GM21367 (cell line): ENCODE measurements around the gene PSMD5.

Experiments used
- ATAC-seq: cut with Tn5 transposase; IDR thresholded peaks from one replicate; pipeline ENCODE4 v1.9.1; 2021; ENCODE audit not compliant: unreplicated experiment

The PSMD5 gene

GRCh38 chr9:120842685-120843485 is at the start of gene PSMD5:
Gene PSMD5, minus strand, starts transcription at chr9:120842922. Its CDS starts 13 bp downstream, at chr9:120842909.
- peak; percentile 99 for ATAC-seq

- peak; percentile 20 for ATAC-seq
Measured at GRCh38 chr9:120891884-120892747, 49.4 kb upstream of the PSMD5 start.

- ATAC-seq: no peak
Measured at GRCh38 chr9:120891245-120891883, 48.6 kb upstream of the PSMD5 start.

DNA sequence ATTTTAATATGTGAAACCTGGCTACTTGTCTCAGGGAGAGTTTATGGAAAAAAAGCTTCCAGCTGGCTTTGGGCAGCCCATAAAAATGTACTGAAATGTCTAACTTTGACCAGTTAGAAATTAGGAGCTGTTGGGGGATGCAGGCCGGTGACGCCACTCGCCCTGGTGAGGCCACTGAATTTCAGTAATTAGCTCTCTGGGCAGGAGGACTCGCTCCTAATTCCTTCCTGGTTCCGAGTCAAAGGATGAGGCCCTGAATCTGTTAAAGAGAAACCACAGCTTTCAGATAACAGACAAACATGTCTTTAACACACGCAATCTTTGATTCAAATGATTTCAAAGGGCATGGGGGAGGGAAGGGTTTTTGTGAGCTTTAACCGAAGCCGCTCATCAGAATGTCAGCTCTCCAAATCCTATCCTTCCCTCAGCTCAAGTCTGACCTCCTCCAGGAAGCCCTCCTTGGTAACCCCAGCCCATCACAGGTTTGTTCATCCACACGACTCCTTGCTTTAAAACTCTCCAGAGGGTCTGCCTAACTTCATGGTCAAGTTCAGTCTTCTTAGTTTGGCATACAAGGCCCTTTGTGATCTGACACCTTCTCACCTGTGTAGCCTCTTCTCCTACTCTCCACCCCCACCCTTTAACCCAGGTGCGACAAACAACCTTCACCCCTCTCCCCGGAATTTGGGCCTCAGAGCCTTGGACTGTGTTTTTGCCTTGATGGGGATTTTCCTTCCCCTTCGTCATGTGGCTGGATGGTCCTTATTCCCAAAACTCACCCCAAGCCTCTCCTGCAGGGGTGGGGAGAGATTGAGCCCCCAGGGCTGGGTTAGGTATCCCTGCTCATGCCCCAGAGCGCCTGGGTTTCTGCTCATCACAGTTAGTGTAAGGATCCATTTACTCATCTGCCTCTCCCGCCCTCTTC is 47.9 kb upstream of the PSMD5 start:
- no peak for ATAC-seq

- ATAC-seq: no peak
Measured at GRCh38 chr9:120889606-120890271, 47.0 kb upstream of the PSMD5 start.

GRCh38 chr9:120888626-120889025 is 45.9 kb upstream of the PSMD5 start:
- ATAC-seq: no peak

- no peak for ATAC-seq
Measured at GRCh38 chr9:120886490-120886967, 43.8 kb upstream of the PSMD5 start.

- ATAC-seq: no peak
Measured at GRCh38 chr9:120885958-120886357, 43.2 kb upstream of the PSMD5 start.

GRCh38 chr9:120885457-120885856 is 42.7 kb upstream of the PSMD5 start:
- no peak for ATAC-seq

DNA sequence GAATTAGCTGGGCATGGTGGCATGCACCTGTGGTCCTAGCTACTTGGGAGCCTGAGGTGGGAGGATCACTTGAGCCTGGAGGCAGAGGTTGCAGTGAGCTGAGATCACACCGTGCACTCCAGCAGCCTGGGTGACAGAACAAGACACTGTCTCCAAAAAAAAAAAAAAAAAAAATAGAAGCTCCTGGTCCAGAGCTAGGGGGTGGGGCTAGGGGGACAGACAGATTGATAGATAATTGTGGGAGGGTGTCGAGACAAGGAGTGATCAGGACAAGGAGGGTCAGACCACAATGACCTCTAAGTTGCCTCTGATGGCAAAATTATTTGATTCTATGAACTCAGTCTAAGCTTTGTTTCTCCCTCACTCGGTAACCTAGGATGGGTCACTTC is 40.9 kb upstream of the PSMD5 start:
- ATAC-seq: no peak

DNA sequence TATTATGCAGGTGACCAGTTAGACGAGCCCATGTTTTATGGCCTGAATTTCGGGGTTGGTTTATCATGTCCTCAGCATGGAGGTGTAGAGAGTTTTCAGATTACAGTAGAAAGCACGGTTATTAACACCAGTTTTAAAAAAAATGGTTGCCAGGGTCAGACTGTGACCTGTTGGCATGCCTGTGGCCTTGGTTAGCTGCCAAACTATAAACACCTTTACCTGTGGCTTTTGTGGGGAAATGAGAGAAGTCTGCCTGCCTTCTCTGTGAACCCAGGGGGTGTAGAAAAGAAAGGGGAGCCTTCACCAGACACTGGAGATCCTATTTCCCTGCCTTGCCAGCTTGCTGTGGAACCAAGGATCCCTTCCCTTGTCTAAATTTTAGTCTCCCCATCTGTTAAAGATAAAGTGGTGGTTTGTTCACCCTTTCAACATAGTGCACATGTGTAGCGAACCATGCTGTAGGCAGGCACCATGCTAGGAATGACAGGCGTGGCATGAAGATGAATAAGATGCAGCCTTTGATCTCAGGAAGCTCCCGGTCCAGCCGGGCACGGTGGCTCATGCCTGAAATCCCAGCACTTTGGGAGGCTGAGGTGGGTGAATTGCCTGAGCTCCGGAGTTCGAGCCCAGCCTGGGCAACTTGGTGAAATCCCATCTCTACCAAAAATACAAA is 40.3 kb upstream of the PSMD5 start:
- ATAC-seq: no peak

DNA sequence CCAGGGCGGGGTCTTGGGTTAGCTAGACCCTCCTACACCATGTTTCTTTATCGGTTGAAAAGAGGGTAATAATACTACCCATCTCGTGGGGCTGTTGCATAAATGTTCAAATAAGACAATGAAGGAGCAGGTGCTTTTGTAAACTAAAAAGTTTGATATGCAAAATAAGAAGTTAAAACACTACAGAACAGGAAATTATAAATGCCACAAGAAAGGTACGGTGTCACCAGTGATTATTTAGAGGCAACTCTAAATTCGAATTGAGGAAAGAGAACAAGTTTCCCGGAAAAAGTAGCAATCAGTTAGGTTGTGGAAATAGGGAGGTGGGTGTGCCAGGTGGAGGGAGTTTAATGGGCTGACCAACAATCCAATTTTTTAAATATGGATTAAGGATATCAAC is 36.7 kb upstream of the PSMD5 start:
- ATAC-seq: no peak

- ATAC-seq: no peak
Measured at GRCh38 chr9:120878188-120879130, 35.7 kb upstream of the PSMD5 start.

GRCh38 chr9:120877276-120878034 is 34.7 kb upstream of the PSMD5 start:
- no peak for ATAC-seq

GRCh38 chr9:120876842-120877240 is 34.1 kb upstream of the PSMD5 start, which contains the start of gene PHF19:
Gene PHF19, minus strand, starts transcription at chr9:120877188. Its CDS starts 2,447 bp downstream, at chr9:120874741.
- peak; percentile 0 for ATAC-seq

- ATAC-seq: peak; percentile 48
Measured at GRCh38 chr9:120875954-120876841, 33.5 kb upstream of the PSMD5 start.
